ENCODE measurements around the gene PCMT1.

DNA sequence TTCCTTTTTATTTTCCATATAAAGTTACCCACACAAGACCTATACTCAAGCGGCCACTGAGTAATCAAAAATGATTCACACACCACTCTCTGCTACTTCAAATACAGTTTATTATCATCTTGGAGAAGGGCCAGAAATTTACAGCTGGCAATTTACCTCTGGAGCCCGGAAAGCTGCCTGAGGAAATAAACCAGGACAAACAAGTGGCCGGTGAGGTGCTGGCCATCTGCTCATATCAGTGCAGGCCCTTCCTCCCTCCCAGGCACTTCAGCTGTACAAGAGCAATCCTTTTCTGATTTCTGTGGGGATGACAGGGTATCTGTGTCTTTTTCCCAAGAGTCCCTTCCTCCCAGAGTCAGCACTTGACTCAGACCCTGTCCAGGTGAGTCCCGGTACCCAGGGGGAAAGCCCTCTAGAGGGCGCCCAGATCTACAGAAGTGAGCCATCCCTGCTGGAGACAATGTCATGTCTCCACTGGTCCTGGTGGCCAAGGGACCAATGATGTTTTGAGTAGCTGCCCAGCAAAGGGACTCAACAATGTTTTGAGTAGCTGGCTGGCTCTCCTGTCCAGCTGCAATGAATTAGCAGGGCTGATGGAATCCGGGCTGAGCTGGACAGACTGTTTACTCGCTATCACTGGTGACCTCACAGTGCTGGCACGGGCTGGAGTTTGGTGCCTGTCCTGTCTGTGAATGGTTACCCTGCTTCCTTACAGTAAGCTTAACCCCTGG lies 91.0 kb downstream of the PCMT1 start:
- TF ChIP-seq ZNF138 (CRISPR knock-in tag; conservative IDR thresholded peaks at IDR 0.05) (no peak), CTCF (IDR thresholded peaks at IDR 0.05) (no peak), SMAD3 (CRISPR knock-in tag; IDR thresholded peaks at IDR 0.05; ENCODE audit: borderline replicate concordance) (no peak), KAT7 (CRISPR knock-in tag; IDR thresholded peaks at IDR 0.05; ENCODE audit: borderline replicate concordance) (no peak), ZNF232 (CRISPR knock-in tag; IDR thresholded peaks at IDR 0.05) (no peak), E2F1 (CRISPR knock-in tag; IDR thresholded peaks at IDR 0.05) (no peak), ZNF121 (CRISPR knock-in tag; IDR thresholded peaks at IDR 0.05) (no peak), TP53 (CRISPR knock-in tag; IDR thresholded peaks at IDR 0.05) (no peak), JUN (CRISPR knock-in tag; IDR thresholded peaks at IDR 0.05) (no peak), E2F5 (CRISPR knock-in tag; IDR thresholded peaks at IDR 0.05) (no peak)
- TF ChIP-seq, protein P1, sequence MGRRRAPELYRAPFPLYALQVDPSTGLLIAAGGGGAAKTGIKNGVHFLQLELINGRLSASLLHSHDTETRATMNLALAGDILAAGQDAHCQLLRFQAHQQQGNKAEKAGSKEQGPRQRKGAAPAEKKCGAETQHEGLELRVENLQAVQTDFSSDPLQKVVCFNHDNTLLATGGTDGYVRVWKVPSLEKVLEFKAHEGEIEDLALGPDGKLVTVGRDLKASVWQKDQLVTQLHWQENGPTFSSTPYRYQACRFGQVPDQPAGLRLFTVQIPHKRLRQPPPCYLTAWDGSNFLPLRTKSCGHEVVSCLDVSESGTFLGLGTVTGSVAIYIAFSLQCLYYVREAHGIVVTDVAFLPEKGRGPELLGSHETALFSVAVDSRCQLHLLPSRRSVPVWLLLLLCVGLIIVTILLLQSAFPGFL (CRISPR knock-in tag; IDR thresholded peaks at IDR 0.05; ENCODE audit: borderline replicate concordance) = no peak
- TF ChIP-seq, protein P2, sequence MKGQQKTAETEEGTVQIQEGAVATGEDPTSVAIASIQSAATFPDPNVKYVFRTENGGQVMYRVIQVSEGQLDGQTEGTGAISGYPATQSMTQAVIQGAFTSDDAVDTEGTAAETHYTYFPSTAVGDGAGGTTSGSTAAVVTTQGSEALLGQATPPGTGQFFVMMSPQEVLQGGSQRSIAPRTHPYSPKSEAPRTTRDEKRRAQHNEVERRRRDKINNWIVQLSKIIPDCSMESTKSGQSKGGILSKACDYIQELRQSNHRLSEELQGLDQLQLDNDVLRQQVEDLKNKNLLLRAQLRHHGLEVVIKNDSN (CRISPR knock-in tag; IDR thresholded peaks at IDR 0.05) = no peak
- TF ChIP-seq, protein P3, sequence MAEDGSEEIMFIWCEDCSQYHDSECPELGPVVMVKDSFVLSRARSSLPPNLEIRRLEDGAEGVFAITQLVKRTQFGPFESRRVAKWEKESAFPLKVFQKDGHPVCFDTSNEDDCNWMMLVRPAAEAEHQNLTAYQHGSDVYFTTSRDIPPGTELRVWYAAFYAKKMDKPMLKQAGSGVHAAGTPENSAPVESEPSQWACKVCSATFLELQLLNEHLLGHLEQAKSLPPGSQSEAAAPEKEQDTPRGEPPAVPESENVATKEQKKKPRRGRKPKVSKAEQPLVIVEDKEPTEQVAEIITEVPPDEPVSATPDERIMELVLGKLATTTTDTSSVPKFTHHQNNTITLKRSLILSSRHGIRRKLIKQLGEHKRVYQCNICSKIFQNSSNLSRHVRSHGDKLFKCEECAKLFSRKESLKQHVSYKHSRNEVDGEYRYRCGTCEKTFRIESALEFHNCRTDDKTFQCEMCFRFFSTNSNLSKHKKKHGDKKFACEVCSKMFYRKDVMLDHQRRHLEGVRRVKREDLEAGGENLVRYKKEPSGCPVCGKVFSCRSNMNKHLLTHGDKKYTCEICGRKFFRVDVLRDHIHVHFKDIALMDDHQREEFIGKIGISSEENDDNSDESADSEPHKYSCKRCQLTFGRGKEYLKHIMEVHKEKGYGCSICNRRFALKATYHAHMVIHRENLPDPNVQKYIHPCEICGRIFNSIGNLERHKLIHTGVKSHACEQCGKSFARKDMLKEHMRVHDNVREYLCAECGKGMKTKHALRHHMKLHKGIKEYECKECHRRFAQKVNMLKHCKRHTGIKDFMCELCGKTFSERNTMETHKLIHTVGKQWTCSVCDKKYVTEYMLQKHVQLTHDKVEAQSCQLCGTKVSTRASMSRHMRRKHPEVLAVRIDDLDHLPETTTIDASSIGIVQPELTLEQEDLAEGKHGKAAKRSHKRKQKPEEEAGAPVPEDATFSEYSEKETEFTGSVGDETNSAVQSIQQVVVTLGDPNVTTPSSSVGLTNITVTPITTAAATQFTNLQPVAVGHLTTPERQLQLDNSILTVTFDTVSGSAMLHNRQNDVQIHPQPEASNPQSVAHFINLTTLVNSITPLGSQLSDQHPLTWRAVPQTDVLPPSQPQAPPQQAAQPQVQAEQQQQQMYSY (CRISPR knock-in tag; IDR thresholded peaks at IDR 0.05) = no peak

Measured in WTC11 (cell line).